T-helper 2 cell treated with Interferon-gamma antibody and Interleukin-4, amounts not matched to agents 5 μg/mL and 100 μg/mL, for 36 hours (primary cell): Measurements from ENCODE around the gene SIRPG.
A peak's percentile ranks its signal among the peaks of the same experiment; 100 is the strongest.
"Not testable (repeated sequence)": the region's sequence is repeated elsewhere in the genome, so short reads cannot be mapped to it uniquely, and the experiment has no call there.

Source experiments
- DNase-seq: peaks from one replicate; pipeline ENCODE4 v3.0.0; 2021; ENCODE audit warnings: low spot score
- H3K27ac Mint-ChIP-seq: one replicate; pipeline ENCODE4 v1.8.0; 2021; ENCODE audit warnings: mild to moderate bottlenecking, mixed read lengths
- H3K27me3 Mint-ChIP-seq: one replicate; pipeline ENCODE4 v1.8.0; 2021; ENCODE audit warnings: low read depth, mixed read lengths
- H3K36me3 Mint-ChIP-seq: one replicate; pipeline ENCODE4 v1.8.0; 2021; ENCODE audit warnings: low read depth, mixed read lengths
- H3K4me1 Mint-ChIP-seq: one replicate; pipeline ENCODE4 v1.8.0; 2021; ENCODE audit warnings: low read depth, mixed read lengths
- H3K4me3 Mint-ChIP-seq: one replicate; pipeline ENCODE4 v1.8.0; 2022; ENCODE audit warnings: mild to moderate bottlenecking, moderate library complexity, mixed read lengths
- H3K9me3 Mint-ChIP-seq: one replicate; pipeline ENCODE4 v1.8.0; 2021; ENCODE audit warnings: mixed read lengths

The SIRPG gene

GRCh38 chr20:1657556-1658334 is at the start of gene SIRPG:
Gene SIRPG, minus strand, starts transcription at chr20:1657779. Its CDS starts 65 bp downstream, at chr20:1657714.
- H3K27me3 Mint-ChIP-seq, result no peaks in the 10 kb centered on the region
- H3K27ac Mint-ChIP-seq, result peak within 1 kb of the TSS; percentile 98
- H3K36me3 Mint-ChIP-seq, result peaks cover 41% of the 10 kb centered on the region

GRCh38 chr20:1706887-1707286 is 49.3 kb upstream of the SIRPG start:
- not testable (repeated sequence) for DNase-seq, H3K9me3 Mint-ChIP-seq

More at GRCh38 chr20:1657556-1658334, at the start of gene SIRPG:
- DNase-seq, result no peak
- Mint-ChIP-seq H3K4me3 (peak within 1 kb of the TSS; percentile 92), H3K4me1 (peaks cover 82% of the 10 kb centered on the region), H3K9me3 (peaks cover 21% of the 10 kb centered on the region)

GRCh38 chr20:1706079-1706478 is 48.5 kb upstream of the SIRPG start:
- Mint-ChIP-seq H3K27me3 (peaks cover 2% of the 10 kb centered on the region), H3K4me3 (no peak overlapping the region), H3K9me3 (no peaks in the 10 kb centered on the region), H3K4me1 (peaks cover 14% of the 10 kb centered on the region), H3K27ac (no peak overlapping the region), H3K36me3 (no peaks in the 10 kb centered on the region)
- no peak for DNase-seq

More at GRCh38 chr20:1706887-1707286, 49.3 kb upstream of the SIRPG start:
- H3K27me3 Mint-ChIP-seq, H3K36me3 Mint-ChIP-seq, H3K4me3 Mint-ChIP-seq, H3K27ac Mint-ChIP-seq: not testable (repeated sequence)
- peaks cover 14% of the 10 kb centered on the region for H3K4me1 Mint-ChIP-seq

GRCh38 chr20:1702855-1703254 is 45.3 kb upstream of the SIRPG start:
- H3K4me1 Mint-ChIP-seq, result peaks cover 7% of the 10 kb centered on the region
- no peaks in the 10 kb centered on the region for H3K36me3 Mint-ChIP-seq
- DNase-seq, result no peak
- no peak overlapping the region for H3K27ac Mint-ChIP-seq
- H3K4me3 Mint-ChIP-seq, result no peak overlapping the region
- peaks cover 4% of the 10 kb centered on the region for H3K27me3 Mint-ChIP-seq
- H3K9me3 Mint-ChIP-seq, result no peaks in the 10 kb centered on the region

- no peak for DNase-seq
- Mint-ChIP-seq H3K36me3 (no peaks in the 10 kb centered on the region), H3K9me3 (no peaks in the 10 kb centered on the region), H3K27ac (no peak overlapping the region), H3K27me3 (peaks cover 4% of the 10 kb centered on the region), H3K4me1 (peaks cover 6% of the 10 kb centered on the region), H3K4me3 (no peak overlapping the region)
These were observed 44.7 kb upstream of the SIRPG start for GRCh38 chr20:1702328-1702727.

GRCh38 chr20:1700990-1701389 is 43.4 kb upstream of the SIRPG start:
- no peak for DNase-seq
- Mint-ChIP-seq H3K9me3 (no peaks in the 10 kb centered on the region), H3K36me3 (no peaks in the 10 kb centered on the region), H3K27ac (no peak overlapping the region), H3K4me3 (no peak overlapping the region), H3K4me1 (peaks cover 18% of the 10 kb centered on the region), H3K27me3 (peaks cover 4% of the 10 kb centered on the region)

- no peak overlapping the region for H3K4me3 Mint-ChIP-seq
These were observed 40.0 kb upstream of the SIRPG start for GRCh38 chr20:1697592-1697991.

GRCh38 chr20:1696521-1697209 is 39.1 kb upstream of the SIRPG start:
- H3K27me3 Mint-ChIP-seq, result peaks cover 2% of the 10 kb centered on the region
- no peak overlapping the region for H3K27ac Mint-ChIP-seq
- no peak for DNase-seq
- peaks cover 16% of the 10 kb centered on the region for H3K4me1 Mint-ChIP-seq
- peak overlapping the region; percentile 35 for H3K4me3 Mint-ChIP-seq
- H3K36me3 Mint-ChIP-seq, result peaks cover 4% of the 10 kb centered on the region
- H3K9me3 Mint-ChIP-seq, result peaks cover 4% of the 10 kb centered on the region

More at GRCh38 chr20:1697592-1697991, 40.0 kb upstream of the SIRPG start:
- DNase-seq, result no peak
- peaks cover 2% of the 10 kb centered on the region for H3K27me3 Mint-ChIP-seq
- peaks cover 21% of the 10 kb centered on the region for H3K4me1 Mint-ChIP-seq
- H3K9me3 Mint-ChIP-seq, result no peaks in the 10 kb centered on the region
- H3K36me3 Mint-ChIP-seq, result no peaks in the 10 kb centered on the region
- no peak overlapping the region for H3K27ac Mint-ChIP-seq

- DNase-seq, result no peak
- no peak overlapping the region for H3K27ac Mint-ChIP-seq
- peaks cover 21% of the 10 kb centered on the region for H3K4me1 Mint-ChIP-seq
- H3K9me3 Mint-ChIP-seq, result peaks cover 15% of the 10 kb centered on the region
- peaks cover 9% of the 10 kb centered on the region for H3K36me3 Mint-ChIP-seq
- no peaks in the 10 kb centered on the region for H3K27me3 Mint-ChIP-seq
- no peak overlapping the region for H3K4me3 Mint-ChIP-seq
These were observed 37.1 kb upstream of the SIRPG start for GRCh38 chr20:1694672-1695071.

GRCh38 chr20:1693427-1693826 is 35.8 kb upstream of the SIRPG start:
- peaks cover 9% of the 10 kb centered on the region for H3K36me3 Mint-ChIP-seq
- no peak overlapping the region for H3K27ac Mint-ChIP-seq
- H3K9me3 Mint-ChIP-seq, result peaks cover 15% of the 10 kb centered on the region
- H3K4me3 Mint-ChIP-seq, result no peak overlapping the region
- no peaks in the 10 kb centered on the region for H3K27me3 Mint-ChIP-seq
- peaks cover 28% of the 10 kb centered on the region for H3K4me1 Mint-ChIP-seq
- DNase-seq, result no peak

- Mint-ChIP-seq H3K27me3 (no peaks in the 10 kb centered on the region), H3K4me3 (no peak overlapping the region), H3K27ac (no peak overlapping the region), H3K9me3 (peaks cover 15% of the 10 kb centered on the region), H3K36me3 (peaks cover 9% of the 10 kb centered on the region), H3K4me1 (peaks cover 34% of the 10 kb centered on the region)
- no peak for DNase-seq
These were observed 32.1 kb upstream of the SIRPG start for GRCh38 chr20:1689721-1690120.

GRCh38 chr20:1688886-1689538 is 31.4 kb upstream of the SIRPG start:
- Mint-ChIP-seq H3K9me3 (peaks cover 15% of the 10 kb centered on the region), H3K36me3 (peaks cover 9% of the 10 kb centered on the region), H3K27me3 (no peaks in the 10 kb centered on the region), H3K4me3 (no peak overlapping the region), H3K27ac (peak overlapping the region; percentile 3), H3K4me1 (peaks cover 37% of the 10 kb centered on the region)
- no peak for DNase-seq

GRCh38 chr20:1687053-1687452 is 29.5 kb upstream of the SIRPG start:
- Mint-ChIP-seq H3K27ac (no peak overlapping the region), H3K9me3 (peaks cover 29% of the 10 kb centered on the region), H3K4me3 (no peak overlapping the region), H3K4me1 (peaks cover 53% of the 10 kb centered on the region), H3K27me3 (no peaks in the 10 kb centered on the region), H3K36me3 (peaks cover 24% of the 10 kb centered on the region)
- DNase-seq, result no peak
